Neural progenitor cell (in vitro differentiated cells): ENCODE measurements around the gene SOAT1. TPM values are rescaled to one million over a fixed set of nuclear protein-coding genes. Genes with fewer than 3 reads are reported as not detected.

Experiments used
- DNase-seq: peaks from one replicate; pipeline ENCODE4 v3.0.0-alpha.2; 2016; ENCODE audit warnings: low spot score
- H2AFZ ChIP-seq: fragments of 200-600 bp; sonication (generic); replicated peaks from 2 replicates; pipeline ENCODE4 v1.6.1; 2016; ENCODE audit warnings: antibody characterized with exemption
- H3F3A ChIP-seq: fragments of 200-600 bp; sonication (generic); 2 replicates; pipeline ENCODE4 v1.6.1; 2016; ENCODE audit warnings: antibody characterized with exemption, low read depth
- H3K27ac ChIP-seq: fragments of 200-600 bp; sonication (generic); 2 replicates; pipeline ENCODE4 v1.5.1; 2016; ENCODE audit warnings: mild to moderate bottlenecking
- H3K27me3 ChIP-seq: fragments of 200-600 bp; sonication (generic); 2 replicates; pipeline ENCODE4 v1.6.1; 2016; ENCODE audit warnings: mild to moderate bottlenecking, moderate library complexity
- H3K36me3 ChIP-seq: fragments of 200-600 bp; sonication (generic); 2 replicates; pipeline ENCODE4 v1.5.1; 2016
- H3K4me1 ChIP-seq: fragments of 200-600 bp; sonication (generic); 2 replicates; pipeline ENCODE4 v1.6.1; 2016; ENCODE audit warnings: mixed run types
- H3K4me2 ChIP-seq: fragments of 200-600 bp; sonication (generic); 2 replicates; pipeline ENCODE4 v1.6.1; 2016
- H3K4me3 ChIP-seq: fragments of 200-600 bp; sonication (generic); 2 replicates; pipeline ENCODE4 v1.5.1; 2016
- H3K79me2 ChIP-seq: fragments of 200-600 bp; sonication (generic); 2 replicates; pipeline ENCODE4 v1.6.1; 2016; ENCODE audit warnings: low read depth
- H3K9ac ChIP-seq: fragments of 200-600 bp; sonication (generic); 2 replicates; pipeline ENCODE4 v1.6.1; 2016
- H3K9me3 ChIP-seq: fragments of 200-600 bp; sonication (generic); 2 replicates; pipeline ENCODE4 v1.5.1; 2016; ENCODE audit warnings: low read depth
- H4K20me1 ChIP-seq: fragments of 200-600 bp; sonication (generic); 2 replicates; pipeline ENCODE4 v1.6.1; 2016; ENCODE audit warnings: low read depth
- H3K27ac Mint-ChIP-seq: 3 replicates; pipeline ENCODE4 v1.8.0; 2021; ENCODE audit warnings: mixed read lengths
- H3K27me3 Mint-ChIP-seq: 2 replicates; pipeline ENCODE4 v1.8.0; 2022; ENCODE audit warnings: low read depth, mild to moderate bottlenecking, inconsistent platforms, moderate library complexity, mixed read lengths; ENCODE audit not compliant: insufficient read depth
- H3K36me3 Mint-ChIP-seq: 3 replicates; pipeline ENCODE4 v1.8.0; 2021; ENCODE audit warnings: mixed read lengths
- H3K4me1 Mint-ChIP-seq: 3 replicates; pipeline ENCODE4 v1.8.0; 2021; ENCODE audit warnings: mixed read lengths
- H3K4me3 Mint-ChIP-seq: 3 replicates; pipeline ENCODE4 v1.8.0; 2021; ENCODE audit warnings: mild to moderate bottlenecking, moderate library complexity, mixed read lengths
- H3K9me3 Mint-ChIP-seq: 3 replicates; pipeline ENCODE4 v1.8.0; 2020; ENCODE audit warnings: mixed read lengths
- EZH2 ChIP-seq: fragments of 200-600 bp; sonication (generic); IDR thresholded peaks from 2 replicates; pipeline ENCODE4 v1.6.1; 2017; ENCODE audit warnings: antibody characterized with exemption, mild to moderate bottlenecking, moderate library complexity
- EZH2phosphoT487 ChIP-seq: fragments of 200-600 bp; sonication (generic); IDR thresholded peaks from 2 replicates; pipeline ENCODE4 v1.6.1; 2017; ENCODE audit warnings: antibody characterized with exemption
- total RNA-seq: library from RNA; depleted of rRNA; stranded (reverse); fragments of >200 nt; gene quantifications from 2 replicates; pipeline ENCODE4 v1.2.3, GENCODE V29; 2015; ENCODE audit warnings: low replicate concordance
- TF ChIP-seq, protein P1 (sequence below): fragments of 200-600 bp; sonication (generic); IDR thresholded peaks from 2 replicates; pipeline ENCODE4 v1.5.1; 2017; ENCODE audit warnings: antibody characterized with exemption, mild to moderate bottlenecking

Gene SOAT1
- total RNA-seq, 1 donor from 2014 or later, result 15.3 TPM

GRCh38 chr1:179337942-179338560, 44.5 kb downstream of the SOAT1 start:
- no peak for DNase-seq
- no peaks in the 10 kb centered on the region for H3K27me3 Mint-ChIP-seq
- Histone ChIP-seq H3K27ac (no peak overlapping the region), H4K20me1 (no peaks in the 10 kb centered on the region), H3K36me3 (no peaks in the 10 kb centered on the region), H3F3A (no peaks in the 10 kb centered on the region), H3K79me2 (no peaks in the 10 kb centered on the region), H3K4me3 (no peak overlapping the region), H3K9ac (no peak overlapping the region), H3K27me3 (no peaks in the 10 kb centered on the region), H3K9me3 (no peaks in the 10 kb centered on the region), H2AFZ (no peak overlapping the region), H3K4me1 (no peaks in the 10 kb centered on the region), H3K4me2 (no peak overlapping the region)
- TF ChIP-seq, protein P1, sequence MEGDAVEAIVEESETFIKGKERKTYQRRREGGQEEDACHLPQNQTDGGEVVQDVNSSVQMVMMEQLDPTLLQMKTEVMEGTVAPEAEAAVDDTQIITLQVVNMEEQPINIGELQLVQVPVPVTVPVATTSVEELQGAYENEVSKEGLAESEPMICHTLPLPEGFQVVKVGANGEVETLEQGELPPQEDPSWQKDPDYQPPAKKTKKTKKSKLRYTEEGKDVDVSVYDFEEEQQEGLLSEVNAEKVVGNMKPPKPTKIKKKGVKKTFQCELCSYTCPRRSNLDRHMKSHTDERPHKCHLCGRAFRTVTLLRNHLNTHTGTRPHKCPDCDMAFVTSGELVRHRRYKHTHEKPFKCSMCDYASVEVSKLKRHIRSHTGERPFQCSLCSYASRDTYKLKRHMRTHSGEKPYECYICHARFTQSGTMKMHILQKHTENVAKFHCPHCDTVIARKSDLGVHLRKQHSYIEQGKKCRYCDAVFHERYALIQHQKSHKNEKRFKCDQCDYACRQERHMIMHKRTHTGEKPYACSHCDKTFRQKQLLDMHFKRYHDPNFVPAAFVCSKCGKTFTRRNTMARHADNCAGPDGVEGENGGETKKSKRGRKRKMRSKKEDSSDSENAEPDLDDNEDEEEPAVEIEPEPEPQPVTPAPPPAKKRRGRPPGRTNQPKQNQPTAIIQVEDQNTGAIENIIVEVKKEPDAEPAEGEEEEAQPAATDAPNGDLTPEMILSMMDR, result no peak
- TF ChIP-seq EZH2, result no peak
- peaks cover 3% of the 10 kb centered on the region for H3K36me3 Mint-ChIP-seq
- no peaks in the 10 kb centered on the region for H3K4me1 Mint-ChIP-seq
- no peak overlapping the region for H3K4me3 Mint-ChIP-seq
- H3K9me3 Mint-ChIP-seq, result no peaks in the 10 kb centered on the region
- no peak overlapping the region for H3K27ac Mint-ChIP-seq

- no peak overlapping the region for H3K4me3 Mint-ChIP-seq
- Histone ChIP-seq H3K36me3 (no peaks in the 10 kb centered on the region), H3F3A (no peaks in the 10 kb centered on the region), H3K9me3 (no peaks in the 10 kb centered on the region), H3K27me3 (no peaks in the 10 kb centered on the region), H3K79me2 (no peaks in the 10 kb centered on the region), H3K4me2 (no peak overlapping the region), H2AFZ (no peak overlapping the region), H3K4me1 (no peaks in the 10 kb centered on the region), H3K4me3 (no peak overlapping the region), H4K20me1 (no peaks in the 10 kb centered on the region), H3K9ac (no peak overlapping the region), H3K27ac (no peak overlapping the region)
- no peak for DNase-seq
- no peak overlapping the region for H3K27ac Mint-ChIP-seq
- TF ChIP-seq EZH2 (no peak), EZH2phosphoT487 (no peak)
- TF ChIP-seq, protein P1, result no peak
- H3K36me3 Mint-ChIP-seq, result peaks cover 1% of the 10 kb centered on the region
- no peaks in the 10 kb centered on the region for H3K27me3 Mint-ChIP-seq
- no peaks in the 10 kb centered on the region for H3K9me3 Mint-ChIP-seq
- H3K4me1 Mint-ChIP-seq, result no peaks in the 10 kb centered on the region
Measured at GRCh38 chr1:179340918-179341317, 47.3 kb downstream of the SOAT1 start.

GRCh38 chr1:179341943-179342547, 48.4 kb downstream of the SOAT1 start:
- TF ChIP-seq, protein P1, result no peak
- TF ChIP-seq EZH2phosphoT487 (no peak), EZH2 (no peak)
- Mint-ChIP-seq H3K9me3 (no peaks in the 10 kb centered on the region), H3K36me3 (peaks cover 1% of the 10 kb centered on the region), H3K4me1 (no peaks in the 10 kb centered on the region), H3K4me3 (no peak overlapping the region), H3K27me3 (peaks cover 2% of the 10 kb centered on the region), H3K27ac (no peak overlapping the region)
- H3K4me3 ChIP-seq, result no peak overlapping the region
- H3K27me3 ChIP-seq, result no peaks in the 10 kb centered on the region
- H3K36me3 ChIP-seq, result no peaks in the 10 kb centered on the region
- no peak overlapping the region for H2AFZ ChIP-seq
- H3K27ac ChIP-seq, result no peak overlapping the region
- no peak for DNase-seq
- no peaks in the 10 kb centered on the region for H3K9me3 ChIP-seq
- H3K79me2 ChIP-seq, result no peaks in the 10 kb centered on the region
- H3F3A ChIP-seq, result no peaks in the 10 kb centered on the region
- no peaks in the 10 kb centered on the region for H3K4me1 ChIP-seq
- H4K20me1 ChIP-seq, result no peaks in the 10 kb centered on the region
- H3K4me2 ChIP-seq, result no peak overlapping the region
- no peak overlapping the region for H3K9ac ChIP-seq
